ENCODE data around the gene PDE9A. TPM values are rescaled to one million over a fixed set of nuclear protein-coding genes. Genes with fewer than 3 reads are reported as not detected.
A peak's percentile ranks its signal among the peaks of the same experiment; 100 is the strongest.
"Not testable (repeated sequence)": the region's sequence is repeated elsewhere in the genome, so short reads cannot be mapped to it uniquely, and the experiment has no call there.

The PDE9A gene
- total RNA-seq, 1 donor from 2014 or later: 27.4 TPM

- no peaks in the 10 kb centered on the region for H3K9me3 Mint-ChIP-seq
- H3K4me3 Mint-ChIP-seq: no peak overlapping the region
- peaks cover 5% of the 10 kb centered on the region for H3K4me1 Mint-ChIP-seq
- no peak for TF ChIP-seq CTCF (IDR thresholded peaks at IDR 0.05; ENCODE audit: unreplicated experiment)
- no peak for DNase-seq (ENCODE audit: low spot score in 2 of 2, unreplicated experiment in 2 of 2)
- peaks cover 2% of the 10 kb centered on the region for H3K36me3 Mint-ChIP-seq
- no peak overlapping the region for H3K27ac Mint-ChIP-seq
- H3K27me3 Mint-ChIP-seq (ENCODE audit: low read depth): peaks cover 29% of the 10 kb centered on the region
Observed at GRCh38 chr21:42809171-42809570, 155.8 kb downstream of the PDE9A start.

GRCh38 chr21:42809577-42810475 lies 156.4 kb downstream of the PDE9A start:
- DNase-seq (ENCODE audit: low spot score in 2 of 2, unreplicated experiment in 2 of 2): peak in 1 of 2 experiments; percentile 9
- H3K4me1 Mint-ChIP-seq: peaks cover 5% of the 10 kb centered on the region

GRCh38 chr21:42811960-42812359 lies 158.5 kb downstream of the PDE9A start:
- H3K9me3 Mint-ChIP-seq: peaks cover 8% of the 10 kb centered on the region
- no peak for DNase-seq (ENCODE audit: low spot score in 2 of 2, unreplicated experiment in 2 of 2)
- H3K27ac Mint-ChIP-seq: peak overlapping the region; percentile 90
- peaks cover 4% of the 10 kb centered on the region for H3K27me3 Mint-ChIP-seq (ENCODE audit: low read depth)
- H3K4me3 Mint-ChIP-seq: no peak overlapping the region
- TF ChIP-seq CTCF (IDR thresholded peaks at IDR 0.05; ENCODE audit: unreplicated experiment): no peak
- H3K36me3 Mint-ChIP-seq: peaks cover 9% of the 10 kb centered on the region
- H3K4me1 Mint-ChIP-seq: peaks cover 5% of the 10 kb centered on the region

More at GRCh38 chr21:42809577-42810475, 156.4 kb downstream of the PDE9A start:
- Mint-ChIP-seq H3K27ac (no peak overlapping the region), H3K9me3 (peaks cover under 1% of the 10 kb centered on the region), H3K27me3 (ENCODE audit: low read depth) (peaks cover 24% of the 10 kb centered on the region), H3K36me3 (peaks cover 3% of the 10 kb centered on the region), H3K4me3 (no peak overlapping the region)
- no peak for TF ChIP-seq CTCF (IDR thresholded peaks at IDR 0.05; ENCODE audit: unreplicated experiment)

DNA sequence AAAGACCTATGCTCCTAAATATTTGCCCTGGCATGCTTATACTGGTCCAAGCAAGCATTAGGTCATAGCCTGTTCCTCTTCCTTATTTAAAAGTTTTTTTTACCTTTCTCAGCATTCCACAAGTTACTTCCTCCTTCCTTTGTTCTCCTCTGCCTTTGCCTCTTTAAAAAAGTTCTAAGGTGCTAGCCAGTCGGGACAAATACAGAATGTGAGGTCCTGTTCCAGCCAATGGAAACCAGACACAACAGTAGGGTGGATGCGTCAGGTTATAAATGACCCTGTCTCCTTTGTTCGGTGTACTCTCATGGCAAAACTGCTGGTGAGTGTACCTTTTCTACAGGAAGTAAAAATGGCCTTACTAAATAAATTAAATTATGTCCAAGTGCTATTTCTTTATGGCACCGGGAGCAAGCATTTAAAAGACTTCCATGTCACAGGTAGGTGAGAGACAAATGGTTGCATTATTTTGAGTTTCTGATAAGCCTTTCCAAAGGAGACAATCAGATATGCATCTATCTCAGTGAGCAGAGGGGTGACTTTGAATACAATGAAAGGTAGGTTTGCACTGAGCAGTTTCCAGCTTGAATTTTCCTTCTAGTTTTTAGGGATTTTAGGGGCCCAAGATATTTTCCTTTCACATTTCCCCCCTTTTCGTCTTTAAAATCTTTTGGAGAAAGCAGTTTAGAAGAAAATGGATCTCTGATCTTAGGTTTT lies 159.3 kb downstream of the PDE9A start:
- Mint-ChIP-seq H3K36me3 (peaks cover 12% of the 10 kb centered on the region), H3K27ac (peak overlapping the region; percentile 90)

DNA sequence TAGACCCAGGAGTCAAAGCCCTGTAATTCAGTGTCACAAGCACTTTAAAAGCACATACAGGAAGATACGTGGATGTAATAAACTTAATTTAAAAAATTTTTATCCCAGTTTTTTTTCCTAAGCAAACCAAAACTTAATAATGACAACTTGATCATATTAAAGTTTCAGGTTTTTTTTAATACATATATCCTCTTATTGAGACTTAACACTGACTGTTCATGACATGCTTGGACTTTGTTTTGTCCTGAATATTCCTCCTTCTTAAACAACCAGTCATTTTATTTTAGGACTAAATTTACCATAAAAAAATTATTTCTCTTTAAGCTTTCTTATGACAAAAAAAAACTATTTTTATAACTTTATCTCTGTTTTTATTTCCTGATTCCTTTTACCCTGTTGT lies 161.8 kb downstream of the PDE9A start:
- DNase-seq (ENCODE audit: low spot score in 2 of 2, unreplicated experiment in 2 of 2): no peak
- no peak overlapping the region for H3K27ac Mint-ChIP-seq
- peaks cover 5% of the 10 kb centered on the region for H3K4me1 Mint-ChIP-seq
- H3K9me3 Mint-ChIP-seq: peaks cover 20% of the 10 kb centered on the region
- TF ChIP-seq CTCF (IDR thresholded peaks at IDR 0.05; ENCODE audit: unreplicated experiment): no peak
- no peak overlapping the region for H3K4me3 Mint-ChIP-seq
- H3K36me3 Mint-ChIP-seq: peaks cover 12% of the 10 kb centered on the region
- H3K27me3 Mint-ChIP-seq (ENCODE audit: low read depth): no peaks in the 10 kb centered on the region

More for the DNA sequence above, 159.3 kb downstream of the PDE9A start:
- not testable (repeated sequence) for H3K4me1 Mint-ChIP-seq; H3K27me3 Mint-ChIP-seq (ENCODE audit: low read depth)
- DNase-seq (ENCODE audit: low spot score in 2 of 2, unreplicated experiment in 2 of 2): peak in 1 of 2 experiments; percentile 7
- Mint-ChIP-seq H3K9me3 (peaks cover 13% of the 10 kb centered on the region), H3K4me3 (peak overlapping the region; percentile 18)

GRCh38 chr21:42818328-42818749 lies 164.9 kb downstream of the PDE9A start:
- Mint-ChIP-seq H3K27ac (no peak overlapping the region), H3K4me3 (no peak overlapping the region), H3K36me3 (peaks cover 12% of the 10 kb centered on the region), H3K27me3 (ENCODE audit: low read depth) (no peaks in the 10 kb centered on the region), H3K4me1 (no peaks in the 10 kb centered on the region), H3K9me3 (peaks cover 20% of the 10 kb centered on the region)
- TF ChIP-seq CTCF (IDR thresholded peaks at IDR 0.05; ENCODE audit: unreplicated experiment): peak; percentile 52
- peak in 1 of 2 experiments; percentile 39 for DNase-seq (ENCODE audit: low spot score in 2 of 2, unreplicated experiment in 2 of 2)

All from mesothelial cell of epicardium (in vitro differentiated cells).